ENCODE measurements around the gene ENO1. TPM values are rescaled to one million over a fixed set of nuclear protein-coding genes. Genes with fewer than 3 reads are reported as not detected.
A peak's percentile ranks its signal among the peaks of the same experiment; 100 is the strongest.

Gene ENO1
- total and polyA plus RNA-seq, 2 of the 4 experiments (the other 2 are of a cell fraction): 2,125 to 3,643 TPM

DNA sequence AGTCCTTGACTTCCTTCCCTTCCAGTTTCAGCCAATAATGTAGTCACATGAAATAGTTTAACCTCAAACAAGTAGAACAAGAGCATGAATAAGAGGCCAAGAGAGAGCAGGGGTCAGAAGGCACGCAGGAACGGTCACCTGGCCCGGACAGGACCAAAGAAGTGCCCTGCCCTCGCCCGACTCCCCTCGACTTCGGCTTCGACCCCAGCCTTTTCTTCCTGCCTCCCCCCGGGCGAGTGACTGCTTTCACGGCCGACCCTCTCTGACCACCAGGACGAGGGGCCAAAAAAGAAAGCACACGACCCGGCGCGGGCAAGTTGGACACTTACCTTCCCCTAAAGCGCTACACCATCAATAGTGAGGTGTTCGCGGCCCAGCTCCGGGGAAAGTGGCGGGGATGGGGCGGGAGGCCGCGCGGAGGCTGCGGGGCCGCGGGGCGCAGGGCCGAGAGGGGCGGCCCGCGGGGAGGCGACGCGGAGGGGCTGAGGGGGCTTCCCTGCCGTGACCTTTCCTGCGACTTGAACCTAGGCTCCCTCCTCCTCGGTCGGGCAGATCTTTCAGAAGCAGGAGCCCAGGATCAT is 61.6 kb downstream of the ENO1 start:
- peak overlapping the region; percentile 92 for H3K27ac ChIP-seq (ENCODE audit: insufficient read depth, low read length)
- peak overlapping the region; percentile 92 for H3K9ac ChIP-seq (ENCODE audit: low read depth, low read length)
- WGBS, 2 experiments (ENCODE audit: extremely low coverage in 2 of 2, insufficient read length in 1 of 2): 0% methylated on average over 4 of the region's 41 CpGs; no CpG with 5 or more reads in 1 of the 2 experiments
- peaks cover 17% of the 10 kb centered on the region; the same call in 1 of the 2 replicates for H4K20me1 ChIP-seq (ENCODE audit: insufficient read depth, low read length)
- in situ Hi-C loops (cut with MboI; ENCODE audit: low sequenced_read_pairs) (no loop called here), dilution Hi-C loops (cut with HindIII; ENCODE audit: low sequenced_read_pairs, unreplicated experiment) (no loop called here), intact Hi-C loops (cut with micrococcal nuclease) (loop anchor here (5.0 to 10.0 kb wide), 4 partner anchors 40 to 352 kb away; no protein-coding TSS in a partner anchor)
- CTCF ChIA-PET: interaction anchor here (0.8 kb wide), 1 partner anchor 69 kb away, joined by 4 read pairs; no protein-coding TSS in a partner anchor
- peak overlapping the region; percentile 75 for H3K14ac ChIP-seq (replicated peaks; ENCODE audit: low read depth, low read length)
- peak overlapping the region; percentile 83 for H2BK5ac ChIP-seq (ENCODE audit: low read depth, low read length, poor library complexity, severe bottlenecking)
- H4K91ac ChIP-seq (ENCODE audit: insufficient read depth, low read depth, low read length): peak overlapping the region; percentile 56
- H3K9me1 ChIP-seq (ENCODE audit: insufficient read depth, low read length): peaks cover 2% of the 10 kb centered on the region; the same call in 1 of the 2 replicates
- 0 out of 2 replicates have a peak overlapping the region, but pooled peaks have one; percentile 32 for H2BK20ac ChIP-seq (ENCODE audit: low read depth, low read length)
- no peaks in the 10 kb centered on the region for H3K36me3 ChIP-seq (ENCODE audit: control insufficient read depth, insufficient read depth, low read length)
- peak overlapping the region; percentile 66 to 71 for H4K8ac ChIP-seq (ENCODE audit: low read depth in 2 of 2, low read length in 2 of 2)
- ATAC-seq (ENCODE audit: low read depth): peak; percentile 8; the same call in 1 of the 2 replicates
- peak overlapping the region; percentile 53 for H3K18ac ChIP-seq (ENCODE audit: low read depth, low read length)
- peak overlapping the region; percentile 92 for H3K4me2 ChIP-seq (ENCODE audit: low read depth, low read length)
- peak overlapping the region; percentile 60 for H2AK9ac ChIP-seq (replicated peaks; ENCODE audit: low read depth, low read length, poor library complexity)
- TSS peak; percentile 75 for BruUV-seq (replicated peaks)
- H3K4me1 ChIP-seq (ENCODE audit: control insufficient read depth, insufficient read depth, low read length): peaks cover 6% of the 10 kb centered on the region
- H2BK15ac ChIP-seq (ENCODE audit: low read depth, low read length): no peak overlapping the region
- H3K27me3 ChIP-seq (ENCODE audit: control insufficient read depth, insufficient read depth, low read length): no peaks in the 10 kb centered on the region
- peak overlapping the region; percentile 76 for H2AK5ac ChIP-seq (ENCODE audit: low read depth, low read length)
- H3K4ac ChIP-seq (ENCODE audit: low read depth, low read length): peak overlapping the region; percentile 83
- peak overlapping the region; percentile 16; the same call in 1 of the 2 replicates for H2BK120ac ChIP-seq (ENCODE audit: low read depth, low read length)
- DNase-seq: no peak
- H3K23ac ChIP-seq (ENCODE audit: low read depth, low read length): peak overlapping the region; percentile 87
- peak overlapping the region; percentile 82 for H3K4me3 ChIP-seq (ENCODE audit: insufficient read depth, low read depth, low read length)
- no peaks in the 10 kb centered on the region for H3K9me3 ChIP-seq (ENCODE audit: control insufficient read depth, insufficient read depth, low read length)
- peak overlapping the region; percentile 40 for H4K5ac ChIP-seq (ENCODE audit: low read depth, low read length)
- TF ChIP-seq RAD21 (IDR thresholded peaks at IDR 0.05; ENCODE audit: low read length) (no peak), NFE2L2 (IDR thresholded peaks at IDR 0.05; ENCODE audit: low read depth, low read length) (no peak), MAFK (IDR thresholded peaks at IDR 0.05; ENCODE audit: low read depth, low read length) (no peak), MXI1 (IDR thresholded peaks at IDR 0.05; ENCODE audit: borderline replicate concordance, low read depth, low read length) (no peak), CEBPB (IDR thresholded peaks at IDR 0.05; ENCODE audit: low read depth, low read length) (no peak), SMC3 (IDR thresholded peaks at IDR 0.05; ENCODE audit: low read depth, low read length) (no peak), CHD1 (IDR thresholded peaks at IDR 0.05; ENCODE audit: low read depth, low read length) (no peak), MAZ (IDR thresholded peaks at IDR 0.05; ENCODE audit: borderline replicate concordance, low read depth, low read length) (no peak), ELK1 (IDR thresholded peaks at IDR 0.05; ENCODE audit: borderline replicate concordance, low read depth, low read length) (no peak), POLR2A (IDR thresholded peaks at IDR 0.05; ENCODE audit: low read depth, low read length) (no peak), BHLHE40 (IDR thresholded peaks at IDR 0.05; ENCODE audit: low read depth, low read length) (no peak), RCOR1 (IDR thresholded peaks at IDR 0.05; ENCODE audit: insufficient replicate concordance, low read length) (no peak), RFX5 (IDR thresholded peaks at IDR 0.05; ENCODE audit: low read depth, low read length) (no peak)
- TF ChIP-seq, protein P1, sequence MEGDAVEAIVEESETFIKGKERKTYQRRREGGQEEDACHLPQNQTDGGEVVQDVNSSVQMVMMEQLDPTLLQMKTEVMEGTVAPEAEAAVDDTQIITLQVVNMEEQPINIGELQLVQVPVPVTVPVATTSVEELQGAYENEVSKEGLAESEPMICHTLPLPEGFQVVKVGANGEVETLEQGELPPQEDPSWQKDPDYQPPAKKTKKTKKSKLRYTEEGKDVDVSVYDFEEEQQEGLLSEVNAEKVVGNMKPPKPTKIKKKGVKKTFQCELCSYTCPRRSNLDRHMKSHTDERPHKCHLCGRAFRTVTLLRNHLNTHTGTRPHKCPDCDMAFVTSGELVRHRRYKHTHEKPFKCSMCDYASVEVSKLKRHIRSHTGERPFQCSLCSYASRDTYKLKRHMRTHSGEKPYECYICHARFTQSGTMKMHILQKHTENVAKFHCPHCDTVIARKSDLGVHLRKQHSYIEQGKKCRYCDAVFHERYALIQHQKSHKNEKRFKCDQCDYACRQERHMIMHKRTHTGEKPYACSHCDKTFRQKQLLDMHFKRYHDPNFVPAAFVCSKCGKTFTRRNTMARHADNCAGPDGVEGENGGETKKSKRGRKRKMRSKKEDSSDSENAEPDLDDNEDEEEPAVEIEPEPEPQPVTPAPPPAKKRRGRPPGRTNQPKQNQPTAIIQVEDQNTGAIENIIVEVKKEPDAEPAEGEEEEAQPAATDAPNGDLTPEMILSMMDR (conservative IDR thresholded peaks at IDR 0.05; ENCODE audit: low read depth, low read length): no peak
- TF ChIP-seq, protein P2, sequence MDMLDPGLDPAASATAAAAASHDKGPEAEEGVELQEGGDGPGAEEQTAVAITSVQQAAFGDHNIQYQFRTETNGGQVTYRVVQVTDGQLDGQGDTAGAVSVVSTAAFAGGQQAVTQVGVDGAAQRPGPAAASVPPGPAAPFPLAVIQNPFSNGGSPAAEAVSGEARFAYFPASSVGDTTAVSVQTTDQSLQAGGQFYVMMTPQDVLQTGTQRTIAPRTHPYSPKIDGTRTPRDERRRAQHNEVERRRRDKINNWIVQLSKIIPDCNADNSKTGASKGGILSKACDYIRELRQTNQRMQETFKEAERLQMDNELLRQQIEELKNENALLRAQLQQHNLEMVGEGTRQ (IDR thresholded peaks at IDR 0.05; ENCODE audit: low read depth, low read length): no peak
- H2AFZ ChIP-seq (replicated peaks; ENCODE audit: low read length, poor library complexity): peak overlapping the region; percentile 86
- POLR2A ChIA-PET (ENCODE audit: unreplicated experiment): no interaction called here
- H3K56ac ChIP-seq (ENCODE audit: extremely low read depth, insufficient read depth, low read length): peak overlapping the region; percentile 29
- H3K79me1 ChIP-seq (ENCODE audit: low read depth in 1 of 2, low read length in 2 of 2): peaks cover 11 to 31% of the 10 kb centered on the region in 2 experiments; a peak in 3 of 4 replicates
